ENCODE measurements around the gene HHIPL1. TPM values are rescaled to one million over a fixed set of nuclear protein-coding genes. Genes with fewer than 3 reads are reported as not detected.

Gene HHIPL1
- total RNA-seq, 2 experiments from 2014 or later: 0.05 TPM; not detected in 1

DNA sequence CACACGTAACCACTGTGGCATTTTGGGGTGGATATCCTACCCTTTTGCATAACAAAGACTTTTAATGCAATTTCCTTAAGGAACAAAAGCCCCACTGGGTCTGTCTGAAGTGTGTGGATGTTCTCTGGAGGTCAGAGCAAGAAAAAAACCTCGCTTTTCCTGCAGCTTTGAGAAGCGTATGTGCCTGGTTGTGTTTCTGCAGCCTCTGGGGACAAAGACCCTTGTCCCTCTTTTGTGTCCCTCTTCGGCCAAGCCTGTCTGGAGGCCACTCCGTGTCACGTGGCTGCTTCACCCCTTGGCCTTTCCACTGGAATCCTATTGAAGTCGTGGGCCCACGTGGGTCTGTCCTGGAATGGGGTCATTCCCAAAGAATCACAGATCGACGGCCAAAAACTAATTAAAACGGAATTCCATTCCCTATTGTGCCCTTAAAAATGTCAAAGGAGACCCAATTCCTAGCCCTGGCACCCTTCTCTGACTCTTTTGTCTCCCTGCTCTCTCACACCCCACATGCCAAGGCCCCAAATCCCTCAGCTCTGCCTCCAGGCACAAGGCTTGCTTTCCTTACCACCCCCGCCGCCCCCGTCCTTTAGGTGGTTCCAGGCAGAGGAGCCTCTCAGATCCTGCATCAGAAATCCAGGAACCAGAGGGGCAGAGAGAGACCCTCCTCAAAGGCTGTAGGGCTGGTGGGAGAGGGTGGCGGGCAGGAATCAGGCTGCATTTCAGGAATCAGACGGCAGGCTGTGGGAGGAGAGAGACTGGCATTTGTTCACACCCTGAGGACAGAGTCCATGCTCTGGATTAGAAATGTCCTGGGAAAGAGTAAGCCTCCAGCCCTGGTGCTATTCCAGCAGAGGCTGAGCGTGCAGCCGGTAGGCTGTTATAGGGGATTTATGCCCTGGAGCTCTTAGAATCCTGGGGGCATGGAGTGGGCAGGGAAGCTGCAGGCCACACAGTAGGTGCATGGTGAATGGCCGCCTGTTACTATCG is 26.6 kb downstream of the HHIPL1 start:
- peak overlapping the region; percentile 13 for H3K27ac Mint-ChIP-seq
- H3K4me1 Mint-ChIP-seq: peaks cover 12% of the 10 kb centered on the region
- H3K9me3 Mint-ChIP-seq: no peaks in the 10 kb centered on the region
- ChIA-PET CTCF (interaction anchor here (1.2 kb wide), 1 partner anchor 17 kb away, joined by 3 read pairs; no protein-coding TSS in a partner anchor), POLR2A (no interaction called here)
- DNase-seq: no peak
- no peak overlapping the region for H3K4me3 Mint-ChIP-seq
- peaks cover 5% of the 10 kb centered on the region for H3K27me3 Mint-ChIP-seq
- no peaks in the 10 kb centered on the region for H3K36me3 Mint-ChIP-seq (ENCODE audit: low read depth)

DNA sequence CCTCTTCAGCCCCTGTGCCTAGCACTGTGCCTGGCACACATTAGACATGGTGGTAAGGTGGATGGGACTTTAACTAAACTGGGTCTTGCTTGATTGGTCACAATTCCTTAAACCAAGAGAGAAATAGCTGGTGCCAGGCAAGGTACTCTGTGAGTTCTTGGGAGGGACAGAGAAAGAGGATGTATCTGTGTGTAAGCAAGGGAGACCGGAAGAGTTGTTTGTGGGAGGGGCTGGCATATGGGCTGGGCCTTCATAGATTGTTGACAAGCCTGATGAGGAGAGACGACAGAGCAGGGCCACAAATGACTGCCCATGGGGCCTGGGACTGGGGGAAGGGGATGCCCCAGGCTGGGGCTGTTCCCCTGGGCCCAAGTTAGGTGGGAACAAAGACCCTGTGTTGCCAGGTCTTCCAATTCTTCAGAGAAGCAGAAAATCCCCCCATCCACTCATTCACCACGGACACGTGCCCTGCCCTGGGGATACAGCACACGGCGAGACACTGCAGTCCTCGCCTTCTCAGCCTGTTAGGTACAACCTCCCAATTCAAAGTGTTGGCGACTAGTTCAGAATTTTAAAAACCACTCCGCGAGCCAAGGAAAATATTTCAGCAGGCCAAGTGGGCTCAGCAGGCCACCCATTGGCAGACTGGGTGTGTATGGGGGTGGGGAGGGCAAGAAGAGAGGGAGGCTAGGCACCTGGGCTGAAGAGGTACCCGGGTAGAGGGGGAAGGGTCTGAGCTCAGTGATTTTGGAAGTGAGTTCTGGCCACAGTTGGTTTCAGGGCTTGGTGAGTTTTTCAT is 27.8 kb downstream of the HHIPL1 start:
- peak overlapping the region; percentile 90 for H3K27ac Mint-ChIP-seq
- peak; percentile 43 for DNase-seq
- no peaks in the 10 kb centered on the region for H3K36me3 Mint-ChIP-seq (ENCODE audit: low read depth)
- CTCF ChIA-PET: interaction anchor here (1.2 kb wide), 1 partner anchor 18 kb away, joined by 3 read pairs; no protein-coding TSS in a partner anchor
- no peak overlapping the region for H3K4me3 Mint-ChIP-seq
- H3K9me3 Mint-ChIP-seq: no peaks in the 10 kb centered on the region
- H3K4me1 Mint-ChIP-seq: peaks cover 17% of the 10 kb centered on the region
- POLR2A ChIA-PET: no interaction called here
- peaks cover 5% of the 10 kb centered on the region for H3K27me3 Mint-ChIP-seq

DNA sequence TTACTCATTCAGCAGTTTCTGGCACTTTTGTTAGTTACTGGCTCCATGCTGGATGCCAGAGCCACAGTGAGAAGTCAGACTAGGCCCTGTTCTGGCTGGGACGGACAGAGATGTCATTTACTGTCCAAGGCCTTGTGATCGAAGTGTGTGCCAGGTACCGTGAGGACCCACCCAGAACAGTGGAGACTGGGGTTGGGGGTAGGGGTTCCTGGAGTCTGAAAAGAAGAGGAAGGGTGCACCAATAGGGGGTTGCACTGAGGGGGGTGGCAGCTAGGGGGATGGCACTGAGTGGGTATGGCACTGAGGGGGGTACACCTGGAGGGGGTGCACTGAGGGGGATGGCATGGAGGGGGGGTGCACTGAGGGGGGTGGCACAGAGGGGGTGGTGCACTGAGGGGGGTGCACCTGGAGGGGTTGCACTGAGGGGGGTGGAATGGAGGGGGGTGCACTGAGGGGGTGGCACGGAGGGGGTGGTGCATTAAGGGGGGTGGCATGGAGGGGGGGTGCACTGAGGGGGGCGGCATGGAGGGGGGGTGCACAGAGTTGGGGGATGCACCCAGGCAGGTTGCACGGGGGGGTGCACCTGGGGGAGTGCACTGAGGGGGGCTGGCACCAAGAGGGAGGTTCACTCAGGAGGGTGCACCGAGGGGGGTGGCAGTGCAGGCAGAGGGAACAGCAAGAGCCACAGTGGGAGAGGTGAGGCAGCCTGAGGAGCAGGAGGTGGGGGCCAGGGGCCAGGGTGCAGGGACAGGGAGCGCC is 28.6 kb downstream of the HHIPL1 start:
- CTCF ChIA-PET: no interaction called here
- no peak overlapping the region for H3K4me3 Mint-ChIP-seq
- POLR2A ChIA-PET: no interaction called here
- peaks cover 5% of the 10 kb centered on the region for H3K27me3 Mint-ChIP-seq
- no peaks in the 10 kb centered on the region for H3K36me3 Mint-ChIP-seq (ENCODE audit: low read depth)
- no peaks in the 10 kb centered on the region for H3K9me3 Mint-ChIP-seq
- H3K27ac Mint-ChIP-seq: peak overlapping the region; percentile 90
- H3K4me1 Mint-ChIP-seq: peaks cover 17% of the 10 kb centered on the region
- DNase-seq: no peak

DNA sequence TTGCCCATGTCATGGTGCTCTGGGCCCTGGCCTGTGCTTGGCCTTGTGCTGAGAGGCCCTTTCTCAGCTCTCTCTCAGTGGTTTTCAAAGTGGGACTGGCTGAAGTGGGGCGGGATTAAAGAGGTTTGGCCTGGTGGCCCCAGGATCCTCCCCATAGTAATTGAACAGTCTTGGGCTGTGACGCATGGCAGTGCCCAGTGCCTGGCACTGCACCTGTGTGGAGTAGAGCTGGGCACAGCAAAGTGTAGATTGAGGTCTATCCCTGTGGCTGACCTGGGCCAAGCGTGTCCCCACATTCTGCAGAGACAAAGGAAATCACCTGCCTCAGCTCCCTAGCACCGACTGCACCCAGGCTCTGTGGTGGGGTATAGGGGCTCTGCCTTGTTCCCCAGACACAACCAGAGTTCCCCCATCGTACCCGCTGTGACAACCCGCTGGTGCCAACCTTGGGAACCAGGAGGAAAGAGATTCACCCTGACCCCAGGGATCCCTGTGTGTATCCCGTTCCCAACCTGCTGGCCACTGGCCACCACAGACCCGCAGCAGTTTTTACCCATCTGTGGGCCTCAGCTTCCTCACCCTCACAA is 29.2 kb downstream of the HHIPL1 start:
- ChIA-PET CTCF (no interaction called here), POLR2A (no interaction called here)
- no peak for DNase-seq
- Mint-ChIP-seq H3K27me3 (peaks cover 5% of the 10 kb centered on the region), H3K9me3 (no peaks in the 10 kb centered on the region), H3K36me3 (ENCODE audit: low read depth) (no peaks in the 10 kb centered on the region), H3K27ac (peak overlapping the region; percentile 50), H3K4me3 (no peak overlapping the region), H3K4me1 (peaks cover 17% of the 10 kb centered on the region)

DNA sequence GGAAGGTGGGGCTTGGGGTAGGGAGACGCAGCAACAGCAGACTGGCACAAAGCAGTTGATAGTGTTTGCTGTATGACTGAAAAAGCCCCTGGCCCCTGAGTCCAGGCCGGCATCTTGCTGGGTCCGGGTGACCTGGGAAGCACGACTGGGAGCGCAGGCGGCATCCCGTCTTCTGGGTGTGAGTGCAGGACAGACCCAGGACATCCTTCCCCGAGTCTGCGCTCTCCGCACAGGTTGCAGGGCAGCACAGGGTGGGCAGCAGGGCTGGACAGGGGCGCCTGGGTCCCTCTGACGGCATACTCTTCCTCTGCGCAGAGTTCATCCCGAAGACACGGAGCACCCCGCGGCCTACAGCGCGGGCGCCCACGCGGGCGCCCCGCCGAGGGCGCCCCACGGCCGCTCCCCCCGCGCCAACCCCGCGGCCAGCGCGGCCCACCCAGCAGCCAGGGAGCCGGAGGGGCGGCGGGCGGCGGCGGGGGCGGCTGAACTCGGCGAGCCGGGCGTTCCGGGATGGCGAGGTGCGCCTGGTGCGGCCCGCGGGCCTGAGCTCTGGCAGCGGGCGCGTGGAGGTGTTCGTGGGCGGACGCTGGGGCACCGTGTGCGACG is 29.9 kb downstream of the HHIPL1 start:
- Mint-ChIP-seq H3K9me3 (no peaks in the 10 kb centered on the region), H3K27ac (no peak overlapping the region), H3K4me3 (no peak overlapping the region), H3K27me3 (peaks cover 5% of the 10 kb centered on the region), H3K4me1 (peaks cover 17% of the 10 kb centered on the region), H3K36me3 (ENCODE audit: low read depth) (no peaks in the 10 kb centered on the region)
- ChIA-PET CTCF (no interaction called here), POLR2A (no interaction called here)
- no peak for DNase-seq

DNA sequence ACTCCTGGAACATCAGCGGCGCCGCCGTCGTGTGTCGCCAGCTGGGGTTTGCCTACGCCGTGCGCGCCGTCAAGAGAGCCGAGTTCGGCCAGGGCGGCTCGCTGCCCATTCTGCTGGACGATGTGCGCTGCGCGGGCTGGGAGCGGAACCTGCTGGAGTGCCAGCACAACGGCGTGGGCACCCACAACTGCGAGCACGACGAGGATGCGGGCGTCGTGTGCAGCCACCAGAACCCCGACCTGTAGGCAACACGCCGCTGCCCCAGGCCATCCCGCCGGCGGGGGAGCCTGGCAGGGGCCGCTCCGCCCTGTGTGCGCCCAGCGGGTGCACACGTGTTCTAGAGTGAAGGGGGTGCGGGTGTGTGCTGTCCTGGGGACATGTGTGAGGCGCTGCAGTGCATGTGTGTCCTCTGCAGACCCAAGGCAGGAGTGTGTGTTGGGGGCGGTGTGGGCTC is 30.5 kb downstream of the HHIPL1 start:
- no peak for DNase-seq
- POLR2A ChIA-PET: no interaction called here
- no peaks in the 10 kb centered on the region for H3K36me3 Mint-ChIP-seq (ENCODE audit: low read depth)
- no peaks in the 10 kb centered on the region for H3K9me3 Mint-ChIP-seq
- H3K4me3 Mint-ChIP-seq: no peak overlapping the region
- peaks cover 17% of the 10 kb centered on the region for H3K4me1 Mint-ChIP-seq
- CTCF ChIA-PET: no interaction called here
- no peak overlapping the region for H3K27ac Mint-ChIP-seq
- H3K27me3 Mint-ChIP-seq: peaks cover 5% of the 10 kb centered on the region

DNA sequence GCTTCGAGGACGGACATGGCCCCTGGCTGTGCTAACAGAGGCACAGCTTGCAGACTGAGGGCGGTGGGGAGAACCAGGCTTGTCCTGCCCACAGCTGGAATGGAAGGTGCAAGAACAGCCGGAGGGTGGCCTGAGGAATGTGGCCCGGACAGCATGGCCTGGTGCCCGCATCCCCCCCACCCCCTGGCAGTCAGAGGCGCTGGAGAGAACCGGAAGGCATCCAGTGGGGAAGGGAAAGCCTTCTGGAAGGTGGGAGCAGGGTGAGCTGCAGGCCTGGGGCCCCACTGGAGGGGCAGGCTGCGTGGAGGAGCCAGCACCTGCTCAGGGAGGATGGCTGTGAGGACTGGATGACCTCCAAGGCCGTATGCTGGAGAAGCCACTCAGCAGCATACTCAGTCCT is 31.0 kb downstream of the HHIPL1 start:
- Mint-ChIP-seq H3K27ac (no peak overlapping the region), H3K9me3 (no peaks in the 10 kb centered on the region), H3K4me1 (peaks cover 17% of the 10 kb centered on the region), H3K27me3 (peaks cover 5% of the 10 kb centered on the region), H3K4me3 (no peak overlapping the region), H3K36me3 (ENCODE audit: low read depth) (no peaks in the 10 kb centered on the region)
- DNase-seq: no peak
- ChIA-PET CTCF (no interaction called here), POLR2A (no interaction called here)

DNA sequence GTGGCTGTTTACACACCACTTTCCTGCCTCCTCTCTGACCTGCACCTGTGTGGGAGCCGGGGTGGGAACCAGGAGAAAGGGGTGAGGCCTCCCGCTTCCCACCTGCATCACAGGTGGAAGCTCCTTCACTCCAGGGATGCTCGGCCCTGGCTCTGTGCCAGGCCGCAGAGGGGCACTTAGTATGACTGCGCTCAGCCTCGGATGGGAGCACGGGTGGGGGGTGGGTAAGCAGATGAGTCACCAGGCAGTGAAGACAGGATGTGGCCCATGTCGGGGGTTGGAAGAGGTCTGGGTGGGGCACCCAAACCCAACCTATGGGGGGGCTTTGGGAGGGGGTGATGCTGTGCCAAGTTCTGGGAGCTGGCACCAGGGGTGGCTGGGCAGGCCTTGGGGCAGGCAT is 31.7 kb downstream of the HHIPL1 start:
- H3K4me1 Mint-ChIP-seq: peaks cover 17% of the 10 kb centered on the region
- H3K27ac Mint-ChIP-seq: no peak overlapping the region
- DNase-seq: no peak
- H3K27me3 Mint-ChIP-seq: peaks cover 5% of the 10 kb centered on the region
- CTCF ChIA-PET: interaction anchor here (1.2 kb wide), 1 partner anchor 11 kb away, joined by 4 read pairs; no protein-coding TSS in a partner anchor
- POLR2A ChIA-PET: no interaction called here
- H3K9me3 Mint-ChIP-seq: no peaks in the 10 kb centered on the region
- no peaks in the 10 kb centered on the region for H3K36me3 Mint-ChIP-seq (ENCODE audit: low read depth)
- no peak overlapping the region for H3K4me3 Mint-ChIP-seq

DNA sequence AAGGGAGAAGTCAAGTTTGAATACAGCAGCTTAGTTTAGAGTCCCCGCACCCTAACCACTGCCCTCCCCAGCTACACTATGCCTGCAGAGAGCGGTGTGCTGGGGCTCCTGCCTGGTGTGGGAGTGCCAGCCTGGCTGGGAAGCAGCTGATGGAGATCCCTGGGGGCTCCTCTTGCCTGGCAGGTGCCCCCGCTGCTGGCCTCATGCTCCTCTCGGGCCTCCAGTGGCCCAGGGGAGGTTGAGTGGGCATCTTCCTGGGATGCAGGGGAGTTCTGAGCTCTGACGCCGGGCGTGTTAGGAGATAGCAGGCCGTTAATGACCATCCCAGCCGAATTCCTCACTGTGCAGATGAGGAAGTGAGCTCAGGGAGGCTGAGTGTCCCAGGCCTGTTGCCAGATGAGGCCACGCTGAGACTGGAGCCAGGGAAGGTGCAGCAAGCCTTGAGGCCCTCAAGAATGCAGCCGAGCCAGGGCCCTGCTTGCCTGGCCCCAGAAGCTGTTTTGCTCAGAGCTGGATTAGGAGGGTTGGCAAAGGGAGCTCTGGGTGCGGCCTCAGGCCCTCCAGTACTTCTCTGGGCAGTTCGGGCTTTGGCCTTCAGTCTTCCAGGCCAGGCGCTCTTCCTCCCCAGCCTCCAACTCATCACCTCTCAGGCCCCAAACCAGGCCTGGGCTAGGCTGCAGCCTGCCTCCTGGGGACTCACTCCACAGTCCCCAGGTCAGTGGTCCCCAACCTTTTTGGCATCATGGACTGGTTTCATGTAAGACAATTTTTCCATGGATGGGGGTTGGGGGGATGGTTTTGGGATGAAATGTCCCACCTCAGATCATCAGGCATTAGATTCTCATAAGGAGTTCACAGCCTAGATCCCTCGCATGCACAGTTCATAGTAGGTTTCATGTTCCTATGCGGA is 32.6 kb downstream of the HHIPL1 start:
- H3K27me3 Mint-ChIP-seq: peaks cover 5% of the 10 kb centered on the region
- no peak overlapping the region for H3K4me3 Mint-ChIP-seq
- H3K36me3 Mint-ChIP-seq (ENCODE audit: low read depth): no peaks in the 10 kb centered on the region
- no peaks in the 10 kb centered on the region for H3K9me3 Mint-ChIP-seq
- no peak for DNase-seq
- H3K27ac Mint-ChIP-seq: no peak overlapping the region
- ChIA-PET CTCF (interaction anchor here (1.2 kb wide), 1 partner anchor 10 kb away, joined by 4 read pairs; no protein-coding TSS in a partner anchor), POLR2A (no interaction called here)
- peaks cover 16% of the 10 kb centered on the region for H3K4me1 Mint-ChIP-seq

DNA sequence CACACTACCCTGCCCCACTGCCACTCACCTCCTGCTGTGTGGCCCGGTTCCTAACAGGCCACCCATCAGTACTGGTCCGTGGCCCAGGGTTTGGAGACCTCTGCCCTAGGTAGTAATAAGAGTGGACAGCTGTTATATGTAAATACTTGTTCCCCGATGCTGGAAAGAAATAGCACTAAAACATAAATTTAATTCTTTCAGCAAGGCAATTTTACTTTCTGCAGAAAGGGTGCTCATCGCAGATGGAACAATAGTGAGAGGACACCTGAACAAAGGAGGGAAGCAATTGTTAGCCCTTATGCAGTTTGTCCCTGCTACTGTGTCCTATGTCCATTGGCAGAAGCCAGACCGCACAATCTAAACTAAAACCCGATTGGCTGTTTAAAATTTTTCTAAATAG is 33.3 kb downstream of the HHIPL1 start:
- Mint-ChIP-seq H3K27me3 (peaks cover 5% of the 10 kb centered on the region), H3K4me3 (no peak overlapping the region), H3K36me3 (ENCODE audit: low read depth) (no peaks in the 10 kb centered on the region), H3K4me1 (peaks cover 15% of the 10 kb centered on the region), H3K27ac (no peak overlapping the region), H3K9me3 (no peaks in the 10 kb centered on the region)
- no peak for DNase-seq
- POLR2A ChIA-PET: no interaction called here
- CTCF ChIA-PET: no interaction called here

DNA sequence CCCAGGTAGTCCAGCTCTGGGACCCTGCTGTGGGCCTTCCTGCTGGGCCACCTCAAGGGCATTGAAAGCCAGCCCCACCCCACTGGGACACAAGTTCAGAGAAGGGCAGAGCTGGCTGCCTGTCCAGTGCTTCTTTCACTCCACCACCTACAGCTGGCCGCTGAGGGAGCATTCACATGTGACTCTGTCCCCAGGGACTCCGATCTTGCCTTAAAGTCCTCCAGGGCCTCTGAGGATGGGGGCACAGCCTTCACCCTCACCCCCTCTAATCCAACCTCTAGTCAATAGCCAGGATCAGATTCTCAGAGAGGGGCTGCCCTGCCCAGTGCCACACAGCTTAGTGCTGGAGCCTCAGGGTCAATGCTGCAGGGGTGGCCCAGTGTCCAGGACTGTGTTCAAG is 34.2 kb downstream of the HHIPL1 start:
- no peak overlapping the region for H3K4me3 Mint-ChIP-seq
- H3K36me3 Mint-ChIP-seq (ENCODE audit: low read depth): no peaks in the 10 kb centered on the region
- no peak for DNase-seq
- peaks cover 15% of the 10 kb centered on the region for H3K4me1 Mint-ChIP-seq
- no peaks in the 10 kb centered on the region for H3K9me3 Mint-ChIP-seq
- POLR2A ChIA-PET: no interaction called here
- peaks cover 5% of the 10 kb centered on the region for H3K27me3 Mint-ChIP-seq
- CTCF ChIA-PET: interaction anchor here (0.6 kb wide), 1 partner anchor 1056 kb away, joined by 4 read pairs; no protein-coding TSS in a partner anchor
- no peak overlapping the region for H3K27ac Mint-ChIP-seq
